BJ (cell line): ENCODE measurements around the gene ARHGAP24. TPM values are rescaled to one million over a fixed set of nuclear protein-coding genes. Genes with fewer than 3 reads are reported as not detected.

ENCODE experiments used
- CTCF ChIA-PET: fragments of 350-600 bp; formaldehyde crosslinking; extraction: SDS; loops from one replicate; lab custom pipeline; 2021; ENCODE audit warnings: antibody characterized with exemption, inconsistent platforms; lab: Yijun Ruan, JAX
- POLR2A ChIA-PET: fragments of 300-600 bp; sonication (Branson Sonifier 250); formaldehyde crosslinking; extraction: SDS; loops from one replicate; lab custom pipeline; 2021; ENCODE audit warnings: antibody characterized with exemption; lab: Charles Lee
- DNase-seq: peaks from one replicate; pipeline ENCODE4 v3.0.0-alpha.2; 2011; ENCODE audit warnings: low read depth
- H3K27me3 ChIP-seq: 2 replicates; pipeline ENCODE4 v1.6.0; 2011; ENCODE audit warnings: low read length; ENCODE audit not compliant: control insufficient read depth, insufficient read depth
- H3K36me3 ChIP-seq: 2 replicates; pipeline ENCODE4 v1.5.1; 2011; ENCODE audit warnings: low read length; ENCODE audit not compliant: control insufficient read depth, insufficient read depth
- H3K4me3 ChIP-seq: 2 replicates; pipeline ENCODE4 v1.5.1; 2011; ENCODE audit warnings: low read depth, mild to moderate bottlenecking, control low read depth, low read length
- CTCF ChIP-seq: IDR thresholded peaks from 2 replicates; pipeline ENCODE4 v1.5.1; 2011; ENCODE audit warnings: low read depth, mild to moderate bottlenecking, control low read depth, inconsistent platforms, low read length, moderate library complexity; ENCODE audit not compliant: insufficient read depth
- polyA plus RNA-seq: library from polyadenylated mRNA; depleted of rRNA; stranded (reverse); fragments of >200 nt; gene quantifications from 2 replicates; pipeline ENCODE4 v1.2.3, GENCODE V29; 2011

Gene ARHGAP24
- polyA plus RNA-seq, 1 experiment: 17.7 TPM

GRCh38 chr4:85807247-85807950 is 332.4 kb downstream of the ARHGAP24 start:
- TF ChIP-seq CTCF: no peak
- no peak for DNase-seq
- no peaks in the 10 kb centered on the region for H3K36me3 ChIP-seq
- no peak overlapping the region for H3K4me3 ChIP-seq
- no peaks in the 10 kb centered on the region for H3K27me3 ChIP-seq
- CTCF ChIA-PET: interaction anchor here (0.7 to 1.6 kb wide), 4 partner anchors 10 to 161 kb away, joined by 3 to 4 read pairs (median 3); no protein-coding TSS in a partner anchor
- POLR2A ChIA-PET: no interaction called here

GRCh38 chr4:85808104-85808503 is 333.2 kb downstream of the ARHGAP24 start:
- TF ChIP-seq CTCF: no peak
- POLR2A ChIA-PET: interaction anchor here (0.6 kb wide), 1 partner anchor 1132 kb away, joined by 3 read pairs; no protein-coding TSS in a partner anchor
- no peak overlapping the region for H3K4me3 ChIP-seq
- CTCF ChIA-PET: interaction anchor here (1.0 kb wide), 3 partner anchors 10 to 12 kb away, joined by 3 read pairs; no protein-coding TSS in a partner anchor
- no peak for DNase-seq
- no peaks in the 10 kb centered on the region for H3K36me3 ChIP-seq
- no peaks in the 10 kb centered on the region for H3K27me3 ChIP-seq

DNA sequence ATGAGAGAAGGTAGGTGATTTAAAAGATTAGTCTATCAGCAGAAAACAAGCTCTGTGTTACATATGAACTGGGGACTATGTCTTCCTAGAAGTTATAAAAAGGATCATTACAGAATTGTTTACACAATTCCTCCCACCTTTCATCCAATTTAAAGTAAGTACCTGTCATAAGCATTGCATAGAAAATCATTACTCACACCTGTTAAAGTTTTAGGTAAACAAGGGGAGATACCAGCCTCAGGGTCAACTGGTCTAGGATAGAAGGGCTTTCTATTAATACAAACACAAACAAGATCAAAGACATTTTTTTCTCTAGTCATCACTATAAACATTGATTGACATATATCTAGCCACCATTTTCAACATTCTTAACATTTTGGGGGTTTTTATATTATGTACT is 333.9 kb downstream of the ARHGAP24 start:
- no peaks in the 10 kb centered on the region for H3K27me3 ChIP-seq
- TF ChIP-seq CTCF: no peak
- no peak overlapping the region for H3K4me3 ChIP-seq
- H3K36me3 ChIP-seq: no peaks in the 10 kb centered on the region
- ChIA-PET POLR2A (interaction anchor here (0.6 kb wide), 1 partner anchor 1133 kb away, joined by 3 read pairs; no protein-coding TSS in a partner anchor), CTCF (interaction anchor here (1.0 kb wide), 1 partner anchor 12 kb away, joined by 3 read pairs; no protein-coding TSS in a partner anchor)
- no peak for DNase-seq

GRCh38 chr4:85812776-85813175 is 337.8 kb downstream of the ARHGAP24 start:
- no peak for DNase-seq
- ChIA-PET CTCF (interaction anchor here (0.7 to 1.6 kb wide), 5 partner anchors 10 to 46 kb away, joined by 3 to 8 read pairs (median 4); no protein-coding TSS in a partner anchor), POLR2A (no interaction called here)
- Histone ChIP-seq H3K4me3 (no peak overlapping the region), H3K36me3 (no peaks in the 10 kb centered on the region), H3K27me3 (no peaks in the 10 kb centered on the region)
- no peak for TF ChIP-seq CTCF

GRCh38 chr4:85815796-85816459 is 341.0 kb downstream of the ARHGAP24 start:
- H3K4me3 ChIP-seq: no peak overlapping the region
- no peak for DNase-seq
- ChIA-PET CTCF (no interaction called here), POLR2A (no interaction called here)
- no peaks in the 10 kb centered on the region for H3K36me3 ChIP-seq
- TF ChIP-seq CTCF: no peak
- H3K27me3 ChIP-seq: no peaks in the 10 kb centered on the region
